ENCODE measurements around the gene ANTXR1. TPM values are rescaled to one million over a fixed set of nuclear protein-coding genes. Genes with fewer than 3 reads are reported as not detected.
"Not testable (repeated sequence)": the region's sequence is repeated elsewhere in the genome, so short reads cannot be mapped to it uniquely, and the experiment has no call there.

Gene ANTXR1
- total RNA-seq, 1 experiment from 2014 or later: 25.7 TPM

GRCh38 chr2:69255760-69256159 is 242.8 kb downstream of the ANTXR1 start:
- no peaks in the 10 kb centered on the region for H3K4me1 ChIP-seq (ENCODE audit: control insufficient read depth in 1 of 2, insufficient read depth in 2 of 2, low read length in 2 of 2)
- no peaks in the 10 kb centered on the region for H3K9me3 ChIP-seq (ENCODE audit: control insufficient read depth in 1 of 2, insufficient read depth in 1 of 2, low read depth in 1 of 2, low read length in 2 of 2)
- H3K27ac ChIP-seq (ENCODE audit: low read depth, low read length): no peak overlapping the region
- H3K4me3 ChIP-seq (replicated peaks in 1 of 2; ENCODE audit: low read depth in 1 of 2, low read length in 2 of 2): no peak overlapping the region
- no peaks in the 10 kb centered on the region for H3K79me2 ChIP-seq (ENCODE audit: insufficient read depth, low read length)
- H3K27me3 ChIP-seq (ENCODE audit: insufficient read depth, low read length): no peaks in the 10 kb centered on the region
- no TSS peak for BruUV-seq (replicated peaks)
- no peak overlapping the region for H3K9ac ChIP-seq (ENCODE audit: low read length)
- H2AFZ ChIP-seq (ENCODE audit: low read depth, low read length, poor library complexity, severe bottlenecking): no peak overlapping the region
- no peaks in the 10 kb centered on the region for H3K9me2 ChIP-seq (ENCODE audit: insufficient read depth)
- H3K4me2 ChIP-seq (ENCODE audit: low read length): no peak overlapping the region
- H3K36me3 ChIP-seq (ENCODE audit: control insufficient read depth in 1 of 2, insufficient read depth in 2 of 2, low read length in 2 of 2): no peaks in the 10 kb centered on the region
- H4K20me1 ChIP-seq (ENCODE audit: insufficient read depth): no peaks in the 10 kb centered on the region
- RAD21 ChIA-PET (ENCODE audit: low non-redundant PET in 1 of 2, low total read pairs in 2 of 2, uncharacterized antibody in 2 of 2, unreplicated experiment in 2 of 2): no interaction called here
- POLR2A ChIA-PET: no interaction called here
- ATAC-seq (no peak), DNase-seq (ENCODE audit: low read depth, low spot score) (no peak)
- intact Hi-C loops (cut with micrococcal nuclease): no loop called here
- no peak for TF ChIP-seq RAD21 (IDR thresholded peaks at IDR 0.05; ENCODE audit: low read depth)
- CTCF ChIA-PET: no interaction called here

- CTCF ChIA-PET; DNase-seq (ENCODE audit: low read depth, low spot score); H3K9me2 ChIP-seq (ENCODE audit: insufficient read depth); H2AFZ ChIP-seq (ENCODE audit: low read depth, low read length, poor library complexity, severe bottlenecking); H3K79me2 ChIP-seq (ENCODE audit: insufficient read depth, low read length); H3K27ac ChIP-seq (ENCODE audit: low read depth, low read length); H3K4me3 ChIP-seq (replicated peaks in 1 of 2; ENCODE audit: low read depth in 1 of 2, low read length in 2 of 2); H3K4me1 ChIP-seq (ENCODE audit: control insufficient read depth in 1 of 2, insufficient read depth in 2 of 2, low read length in 2 of 2); ATAC-seq; BruUV-seq (replicated peaks); H4K20me1 ChIP-seq (ENCODE audit: insufficient read depth); intact Hi-C loops (cut with micrococcal nuclease); H3K27me3 ChIP-seq (ENCODE audit: insufficient read depth, low read length); POLR2A ChIA-PET; RAD21 ChIA-PET (ENCODE audit: low non-redundant PET in 1 of 2, low total read pairs in 2 of 2, uncharacterized antibody in 2 of 2, unreplicated experiment in 2 of 2); H3K9ac ChIP-seq (ENCODE audit: low read length); H3K4me2 ChIP-seq (ENCODE audit: low read length); H3K36me3 ChIP-seq (ENCODE audit: control insufficient read depth in 1 of 2, insufficient read depth in 2 of 2, low read length in 2 of 2); H3K9me3 ChIP-seq (ENCODE audit: control insufficient read depth in 1 of 2, insufficient read depth in 1 of 2, low read depth in 1 of 2, low read length in 2 of 2): not testable (repeated sequence)
These were observed 247.1 kb downstream of the ANTXR1 start for GRCh38 chr2:69259994-69260591.

GRCh38 chr2:69260666-69261065 is 247.7 kb downstream of the ANTXR1 start:
- H3K27me3 ChIP-seq (ENCODE audit: insufficient read depth, low read length): no peaks in the 10 kb centered on the region
- BruUV-seq (replicated peaks): no TSS peak
- ATAC-seq: no peak
- H4K20me1 ChIP-seq (ENCODE audit: insufficient read depth): no peaks in the 10 kb centered on the region
- H3K4me3 ChIP-seq (replicated peaks in 1 of 2; ENCODE audit: low read depth in 1 of 2, low read length in 2 of 2): no peak overlapping the region
- DNase-seq (ENCODE audit: low read depth, low spot score): no peak
- H3K79me2 ChIP-seq (ENCODE audit: insufficient read depth, low read length): no peaks in the 10 kb centered on the region
- ChIA-PET POLR2A (no interaction called here), CTCF (no interaction called here), RAD21 (ENCODE audit: low non-redundant PET in 1 of 2, low total read pairs in 2 of 2, uncharacterized antibody in 2 of 2, unreplicated experiment in 2 of 2) (no interaction called here)
- no peak overlapping the region for H2AFZ ChIP-seq (ENCODE audit: low read depth, low read length, poor library complexity, severe bottlenecking)
- intact Hi-C loops (cut with micrococcal nuclease): no loop called here
- H3K9ac ChIP-seq (ENCODE audit: low read length): no peak overlapping the region
- H3K9me2 ChIP-seq (ENCODE audit: insufficient read depth): no peaks in the 10 kb centered on the region
- H3K4me2 ChIP-seq (ENCODE audit: low read length): no peak overlapping the region
- H3K9me3 ChIP-seq (ENCODE audit: control insufficient read depth in 1 of 2, insufficient read depth in 1 of 2, low read depth in 1 of 2, low read length in 2 of 2): no peaks in the 10 kb centered on the region
- no peak overlapping the region for H3K27ac ChIP-seq (ENCODE audit: low read depth, low read length)
- no peaks in the 10 kb centered on the region for H3K36me3 ChIP-seq (ENCODE audit: control insufficient read depth in 1 of 2, insufficient read depth in 2 of 2, low read length in 2 of 2)
- H3K4me1 ChIP-seq (ENCODE audit: control insufficient read depth in 1 of 2, insufficient read depth in 2 of 2, low read length in 2 of 2): no peaks in the 10 kb centered on the region
- no peak for TF ChIP-seq POLR2AphosphoS5 (IDR thresholded peaks at IDR 0.05; ENCODE audit: low read depth, low read length)
- no peak for TF ChIP-seq EZH2phosphoT487 (IDR thresholded peaks at IDR 0.05; ENCODE audit: borderline replicate concordance)
- no peak for TF ChIP-seq CEBPB (IDR thresholded peaks at IDR 0.05; ENCODE audit: low read depth)
- no peak for TF ChIP-seq FOSL1 (IDR thresholded peaks at IDR 0.05; ENCODE audit: low read depth)

Data from HCT116 (cell line).